Suprapubic skin (tissue), 4 donors: ENCODE results near the gene ENPP5. TPM values are rescaled to one million over a fixed set of nuclear protein-coding genes. Genes with fewer than 3 reads are reported as not detected.

Experiments
- DNase-seq, 2 donors: peaks; one replicate each; pipeline ENCODE4 v3.0.0-alpha.2; 2019; ENCODE audit warnings: low spot score in 2 of 2
- H3K27ac ChIP-seq: fragments of 200-600 bp; sonication (generic); one replicate; pipeline ENCODE4 v1.5.1; 2019
- H3K27me3 ChIP-seq: fragments of 200-600 bp; sonication (generic); one replicate; pipeline ENCODE4 v1.5.1; 2019
- H3K36me3 ChIP-seq: fragments of 200-600 bp; sonication (generic); one replicate; pipeline ENCODE4 v1.5.1; 2019
- H3K4me1 ChIP-seq: fragments of 200-600 bp; sonication (generic); one replicate; pipeline ENCODE4 v1.5.1; 2019
- H3K4me3 ChIP-seq: fragments of 200-600 bp; sonication (generic); one replicate; pipeline ENCODE4 v1.5.1; 2019; ENCODE audit warnings: mild to moderate bottlenecking
- H3K9me3 ChIP-seq: fragments of 200-600 bp; sonication (generic); one replicate; pipeline ENCODE4 v1.5.1; 2019
- EP300 ChIP-seq: sonication (generic); formaldehyde crosslinking; IDR thresholded peaks from one replicate; pipeline ENCODE4 v1.6.1; 2017; ENCODE audit warnings: antibody characterized with exemption
- POLR2A ChIP-seq, 2 donors: fragments of 450-650 bp; IDR thresholded peaks; one replicate each; pipeline ENCODE4 v1.6.1; 2017; ENCODE audit warnings: antibody characterized with exemption in 2 of 2, mild to moderate bottlenecking in 2 of 2, moderate library complexity in 2 of 2
- POLR2AphosphoS5 ChIP-seq, 3 donors: sonication (generic); formaldehyde crosslinking; IDR thresholded peaks; one replicate each; pipeline ENCODE4 v1.6.1; 2017; ENCODE audit warnings: antibody characterized with exemption in 3 of 3
- WGBS: methylation state at CpG from one replicate; pipeline ENCODE4 v1.1.5; 2018; 5-methylcytosine and 5-hydroxymethylcytosine counted together
- total RNA-seq, 4 donors: library from RNA; depleted of rRNA; stranded (reverse); fragments of >200 nt; gene quantifications; one replicate each; pipeline ENCODE4 v1.1.0, GENCODE V29; 2016
- TF ChIP-seq, protein P1 (sequence below), 2 donors: fragments of 200-600 bp in 1 of 2; fragments of 450-650 bp in 1 of 2; sonication (generic) in 1 of 2; IDR thresholded peaks; one replicate each; pipeline ENCODE4 v1.5.1; 2016 to 2019; ENCODE audit warnings: antibody characterized with exemption in 2 of 2, mild to moderate bottlenecking in 1 of 2, moderate library complexity in 1 of 2

Gene ENPP5
- total RNA-seq, 4 donors from 2014 or later, result 0.98 to 4.5 (median 3.1) TPM

DNA sequence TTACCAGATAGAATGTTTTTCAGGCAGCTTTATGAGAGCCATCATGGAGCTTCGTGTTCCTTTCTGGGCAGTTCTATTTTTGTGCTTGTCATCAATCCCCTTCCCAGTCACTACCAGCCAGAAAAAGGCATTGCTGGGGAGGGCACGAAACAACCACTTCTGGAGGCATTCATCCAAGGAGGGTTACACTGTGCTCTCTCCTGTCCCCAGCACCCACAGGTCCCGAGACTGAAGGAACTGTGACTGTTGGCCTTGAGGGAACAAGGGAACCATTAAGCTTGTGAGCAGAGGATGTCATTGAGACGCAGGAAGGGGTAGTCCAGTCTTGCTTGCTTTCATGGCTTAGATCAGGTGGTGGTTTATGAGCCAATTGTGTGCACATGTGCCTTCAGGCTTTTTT, 20.1 kb upstream of the ENPP5 start:
- Histone ChIP-seq H3K27me3 (no peaks in the 10 kb centered on the region), H3K36me3 (no peaks in the 10 kb centered on the region), H3K4me1 (no peaks in the 10 kb centered on the region), H3K9me3 (no peaks in the 10 kb centered on the region), H3K27ac (no peak overlapping the region), H3K4me3 (no peak overlapping the region)
- WGBS, result 65% methylated on average over 4 of the region's 4 CpGs
- DNase-seq, result no peak
- TF ChIP-seq POLR2A (IDR thresholded peaks at IDR 0.05) (no peak), POLR2AphosphoS5 (IDR thresholded peaks at IDR 0.05) (no peak), EP300 (no peak)
- TF ChIP-seq, protein P1, sequence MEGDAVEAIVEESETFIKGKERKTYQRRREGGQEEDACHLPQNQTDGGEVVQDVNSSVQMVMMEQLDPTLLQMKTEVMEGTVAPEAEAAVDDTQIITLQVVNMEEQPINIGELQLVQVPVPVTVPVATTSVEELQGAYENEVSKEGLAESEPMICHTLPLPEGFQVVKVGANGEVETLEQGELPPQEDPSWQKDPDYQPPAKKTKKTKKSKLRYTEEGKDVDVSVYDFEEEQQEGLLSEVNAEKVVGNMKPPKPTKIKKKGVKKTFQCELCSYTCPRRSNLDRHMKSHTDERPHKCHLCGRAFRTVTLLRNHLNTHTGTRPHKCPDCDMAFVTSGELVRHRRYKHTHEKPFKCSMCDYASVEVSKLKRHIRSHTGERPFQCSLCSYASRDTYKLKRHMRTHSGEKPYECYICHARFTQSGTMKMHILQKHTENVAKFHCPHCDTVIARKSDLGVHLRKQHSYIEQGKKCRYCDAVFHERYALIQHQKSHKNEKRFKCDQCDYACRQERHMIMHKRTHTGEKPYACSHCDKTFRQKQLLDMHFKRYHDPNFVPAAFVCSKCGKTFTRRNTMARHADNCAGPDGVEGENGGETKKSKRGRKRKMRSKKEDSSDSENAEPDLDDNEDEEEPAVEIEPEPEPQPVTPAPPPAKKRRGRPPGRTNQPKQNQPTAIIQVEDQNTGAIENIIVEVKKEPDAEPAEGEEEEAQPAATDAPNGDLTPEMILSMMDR (IDR thresholded peaks at IDR 0.05), result no peak

DNA sequence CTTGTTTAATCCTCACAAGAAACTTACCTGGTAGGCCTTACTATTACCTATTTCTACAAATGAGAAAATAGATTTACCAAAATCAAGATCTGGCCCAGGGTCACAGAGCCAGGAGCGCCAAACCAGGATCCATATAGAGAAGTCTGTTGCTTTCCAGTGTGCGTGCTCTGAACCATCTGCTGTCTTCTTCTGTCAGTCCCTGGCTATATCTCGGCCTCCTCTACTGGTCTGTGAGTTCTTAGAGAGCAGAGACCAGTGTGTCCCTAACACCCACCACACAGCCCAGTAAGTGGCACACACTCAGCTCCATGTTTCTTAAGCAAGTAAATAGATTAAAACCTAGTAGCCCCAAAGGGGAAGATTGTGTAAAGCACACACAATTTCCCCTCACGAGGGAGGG, 18.9 kb upstream of the ENPP5 start:
- Histone ChIP-seq H3K4me1 (no peaks in the 10 kb centered on the region), H3K27ac (no peak overlapping the region), H3K4me3 (no peak overlapping the region), H3K9me3 (no peaks in the 10 kb centered on the region), H3K36me3 (no peaks in the 10 kb centered on the region), H3K27me3 (no peaks in the 10 kb centered on the region)
- DNase-seq, result no peak
- 95% methylated on average over 4 of the region's 4 CpGs for WGBS
- no peak for TF ChIP-seq POLR2AphosphoS5 (IDR thresholded peaks at IDR 0.05)
- TF ChIP-seq, protein P1 (IDR thresholded peaks at IDR 0.05), result no peak
- no peak for TF ChIP-seq POLR2A (IDR thresholded peaks at IDR 0.05)
- no peak for TF ChIP-seq EP300

DNA sequence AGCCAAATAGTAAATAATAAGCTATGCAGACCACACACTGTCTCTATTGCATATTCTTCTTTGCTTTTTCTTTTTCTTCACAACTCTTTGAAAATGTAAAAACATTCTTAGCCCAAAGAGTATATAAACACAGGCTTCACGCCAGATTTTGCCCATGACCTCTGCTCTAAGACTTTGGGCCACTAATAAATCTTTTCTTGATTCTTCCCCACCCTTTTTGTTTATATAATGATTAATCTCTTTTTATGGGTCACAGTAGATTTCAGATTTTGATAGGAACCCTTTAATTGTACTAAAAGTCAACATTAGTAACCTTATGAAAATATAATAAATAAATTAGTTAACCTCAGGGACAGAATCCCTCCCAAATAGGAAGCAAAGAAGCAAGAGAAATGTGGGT, 15.8 kb upstream of the ENPP5 start:
- TF ChIP-seq EP300 (no peak), POLR2A (IDR thresholded peaks at IDR 0.05) (no peak), POLR2AphosphoS5 (IDR thresholded peaks at IDR 0.05) (no peak)
- TF ChIP-seq, protein P1 (IDR thresholded peaks at IDR 0.05), result no peak
- Histone ChIP-seq H3K4me1 (no peaks in the 10 kb centered on the region), H3K36me3 (no peaks in the 10 kb centered on the region), H3K27ac (no peak overlapping the region), H3K9me3 (no peaks in the 10 kb centered on the region), H3K4me3 (no peak overlapping the region), H3K27me3 (no peaks in the 10 kb centered on the region)
- 81% methylated on average over 1 of the region's 1 CpG for WGBS
- DNase-seq, result no peak

DNA sequence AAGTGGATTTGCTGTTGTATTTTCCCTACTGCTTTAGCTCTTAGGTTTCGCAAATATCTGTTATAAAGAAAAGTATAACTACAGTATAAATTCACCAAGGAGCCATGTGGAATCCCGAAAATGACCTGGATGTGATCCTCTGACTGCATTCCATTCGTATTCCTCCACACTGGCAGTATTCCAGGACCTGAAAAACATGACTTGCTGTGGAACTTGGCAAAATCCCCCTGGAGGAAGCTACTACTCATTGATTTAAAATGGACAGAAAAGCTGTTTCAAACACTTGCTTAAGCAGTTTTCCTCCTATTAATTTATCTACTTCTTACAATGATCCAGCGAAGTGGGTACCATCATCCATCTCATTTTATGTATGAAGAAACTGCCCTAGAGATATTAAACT, 13.3 kb upstream of the ENPP5 start:
- no peak for DNase-seq
- Histone ChIP-seq H3K27ac (no peak overlapping the region), H3K4me1 (no peaks in the 10 kb centered on the region), H3K36me3 (no peaks in the 10 kb centered on the region), H3K27me3 (no peaks in the 10 kb centered on the region), H3K4me3 (no peak overlapping the region), H3K9me3 (no peaks in the 10 kb centered on the region)
- TF ChIP-seq POLR2A (IDR thresholded peaks at IDR 0.05) (no peak), EP300 (no peak), POLR2AphosphoS5 (IDR thresholded peaks at IDR 0.05) (no peak)
- TF ChIP-seq, protein P1 (IDR thresholded peaks at IDR 0.05), result no peak
- WGBS, result 45% methylated on average over 4 of the region's 4 CpGs

DNA sequence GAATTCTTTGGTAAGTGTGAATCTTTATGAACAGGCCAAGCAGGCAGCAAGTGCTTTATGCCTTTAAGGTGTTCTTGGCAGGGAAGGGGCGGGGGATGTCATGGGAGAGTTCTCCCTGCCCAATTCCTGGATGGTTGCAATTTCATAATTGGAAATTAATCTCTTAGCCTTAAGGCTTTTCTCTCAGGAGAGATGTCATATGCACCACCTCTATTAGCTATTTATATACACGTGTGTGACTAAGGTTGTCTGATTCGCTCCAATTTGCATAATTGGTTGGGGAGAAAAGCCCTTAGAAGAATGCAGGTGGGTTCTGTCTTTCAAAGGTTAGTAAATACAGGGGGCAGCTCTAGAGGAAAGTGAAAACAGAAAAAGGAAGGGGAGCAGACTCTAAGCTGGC, 5.2 kb upstream of the ENPP5 start:
- no peak for DNase-seq
- Histone ChIP-seq H3K27me3 (peaks cover 2% of the 10 kb centered on the region), H3K4me3 (no peak overlapping the region), H3K27ac (no peak overlapping the region), H3K36me3 (no peaks in the 10 kb centered on the region), H3K9me3 (no peaks in the 10 kb centered on the region), H3K4me1 (peaks cover 7% of the 10 kb centered on the region)
- TF ChIP-seq POLR2A (IDR thresholded peaks at IDR 0.05) (no peak), EP300 (no peak), POLR2AphosphoS5 (IDR thresholded peaks at IDR 0.05) (no peak)
- TF ChIP-seq, protein P1 (IDR thresholded peaks at IDR 0.05), result no peak
- 51% methylated on average over 3 of the region's 3 CpGs for WGBS
